Measurements from ENCODE around the gene KCNAB1.
A peak's percentile ranks its signal among the peaks of the same experiment; 100 is the strongest.

KCNAB1 gene

GRCh38 chr3:156472150-156472549 is 351.8 kb downstream of the KCNAB1 start:
- TF ChIP-seq LEF1 (IDR thresholded peaks at IDR 0.05; ENCODE audit: borderline replicate concordance) (no peak), ELF4 (IDR thresholded peaks at IDR 0.05) (no peak), HDGF (IDR thresholded peaks at IDR 0.05; ENCODE audit: borderline replicate concordance) (no peak), BHLHE40 (IDR thresholded peaks at IDR 0.05; ENCODE audit: borderline replicate concordance) (no peak), FOXM1 (IDR thresholded peaks at IDR 0.05; ENCODE audit: borderline replicate concordance) (no peak), SUZ12 (IDR thresholded peaks at IDR 0.05) (no peak), FOXA1 (IDR thresholded peaks at IDR 0.05) (no peak), FOXK2 (IDR thresholded peaks at IDR 0.05) (no peak)
- no peak for DNase-seq (ENCODE audit: extremely low spot score)
- POLR2A ChIA-PET = no interaction called here
- CTCF ChIA-PET = no interaction called here

DNA sequence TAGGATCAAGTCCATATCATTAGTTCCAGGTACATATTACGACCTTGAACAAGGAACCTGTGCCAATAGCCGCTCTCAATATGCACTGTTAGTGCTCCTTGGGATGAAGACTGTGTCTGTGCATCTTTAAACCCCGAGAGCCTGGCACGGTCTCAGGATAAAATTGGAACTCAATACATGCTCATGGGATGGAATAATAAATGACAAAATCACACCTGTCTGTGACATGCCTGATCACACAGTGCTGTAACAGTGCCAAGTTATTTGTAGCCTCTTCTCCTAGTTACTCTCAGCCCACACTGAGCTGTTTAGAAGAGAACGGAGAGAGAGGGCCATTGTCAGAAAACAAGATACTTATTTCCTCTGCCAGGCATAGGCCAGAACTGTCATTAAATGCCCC is 352.3 kb downstream of the KCNAB1 start:
- ChIA-PET POLR2A (no interaction called here), CTCF (no interaction called here)
- DNase-seq (ENCODE audit: extremely low spot score) = no peak
- TF ChIP-seq ZNF384 (IDR thresholded peaks at IDR 0.05) (no peak), CTBP1 (IDR thresholded peaks at IDR 0.05; ENCODE audit: borderline replicate concordance) (no peak), BHLHE40 (IDR thresholded peaks at IDR 0.05; ENCODE audit: borderline replicate concordance) (no peak), HDGF (IDR thresholded peaks at IDR 0.05; ENCODE audit: borderline replicate concordance) (no peak)
- TF ChIP-seq, protein P1, sequence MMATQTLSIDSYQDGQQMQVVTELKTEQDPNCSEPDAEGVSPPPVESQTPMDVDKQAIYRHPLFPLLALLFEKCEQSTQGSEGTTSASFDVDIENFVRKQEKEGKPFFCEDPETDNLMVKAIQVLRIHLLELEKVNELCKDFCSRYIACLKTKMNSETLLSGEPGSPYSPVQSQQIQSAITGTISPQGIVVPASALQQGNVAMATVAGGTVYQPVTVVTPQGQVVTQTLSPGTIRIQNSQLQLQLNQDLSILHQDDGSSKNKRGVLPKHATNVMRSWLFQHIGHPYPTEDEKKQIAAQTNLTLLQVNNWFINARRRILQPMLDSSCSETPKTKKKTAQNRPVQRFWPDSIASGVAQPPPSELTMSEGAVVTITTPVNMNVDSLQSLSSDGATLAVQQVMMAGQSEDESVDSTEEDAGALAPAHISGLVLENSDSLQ (IDR thresholded peaks at IDR 0.05) = no peak

GRCh38 chr3:156473341-156473740 is 353.0 kb downstream of the KCNAB1 start:
- CTCF ChIA-PET = interaction anchor here (1.4 kb wide), 1 partner anchor 24 kb away, joined by 4 read pairs; no protein-coding TSS in a partner anchor
- POLR2A ChIA-PET = no interaction called here
- TF ChIP-seq SUZ12 (IDR thresholded peaks at IDR 0.05) (no peak), ZNF384 (IDR thresholded peaks at IDR 0.05) (no peak), HDGF (IDR thresholded peaks at IDR 0.05; ENCODE audit: borderline replicate concordance) (no peak), BHLHE40 (IDR thresholded peaks at IDR 0.05; ENCODE audit: borderline replicate concordance) (no peak), L3MBTL2 (conservative IDR thresholded peaks at IDR 0.05) (no peak), NFRKB (IDR thresholded peaks at IDR 0.05) (no peak), TARDBP (IDR thresholded peaks at IDR 0.05) (no peak), CTBP1 (IDR thresholded peaks at IDR 0.05; ENCODE audit: borderline replicate concordance) (no peak), FOXM1 (IDR thresholded peaks at IDR 0.05; ENCODE audit: borderline replicate concordance) (no peak), ELF4 (IDR thresholded peaks at IDR 0.05) (no peak), SP1 (IDR thresholded peaks at IDR 0.05) (no peak), FOXA1 (IDR thresholded peaks at IDR 0.05) (no peak), LEF1 (IDR thresholded peaks at IDR 0.05; ENCODE audit: borderline replicate concordance) (no peak), FOXK2 (IDR thresholded peaks at IDR 0.05) (no peak), ARNT (IDR thresholded peaks at IDR 0.05) (no peak)
- TF ChIP-seq, protein P1 (IDR thresholded peaks at IDR 0.05) = no peak
- no peak for DNase-seq (ENCODE audit: extremely low spot score)

DNA sequence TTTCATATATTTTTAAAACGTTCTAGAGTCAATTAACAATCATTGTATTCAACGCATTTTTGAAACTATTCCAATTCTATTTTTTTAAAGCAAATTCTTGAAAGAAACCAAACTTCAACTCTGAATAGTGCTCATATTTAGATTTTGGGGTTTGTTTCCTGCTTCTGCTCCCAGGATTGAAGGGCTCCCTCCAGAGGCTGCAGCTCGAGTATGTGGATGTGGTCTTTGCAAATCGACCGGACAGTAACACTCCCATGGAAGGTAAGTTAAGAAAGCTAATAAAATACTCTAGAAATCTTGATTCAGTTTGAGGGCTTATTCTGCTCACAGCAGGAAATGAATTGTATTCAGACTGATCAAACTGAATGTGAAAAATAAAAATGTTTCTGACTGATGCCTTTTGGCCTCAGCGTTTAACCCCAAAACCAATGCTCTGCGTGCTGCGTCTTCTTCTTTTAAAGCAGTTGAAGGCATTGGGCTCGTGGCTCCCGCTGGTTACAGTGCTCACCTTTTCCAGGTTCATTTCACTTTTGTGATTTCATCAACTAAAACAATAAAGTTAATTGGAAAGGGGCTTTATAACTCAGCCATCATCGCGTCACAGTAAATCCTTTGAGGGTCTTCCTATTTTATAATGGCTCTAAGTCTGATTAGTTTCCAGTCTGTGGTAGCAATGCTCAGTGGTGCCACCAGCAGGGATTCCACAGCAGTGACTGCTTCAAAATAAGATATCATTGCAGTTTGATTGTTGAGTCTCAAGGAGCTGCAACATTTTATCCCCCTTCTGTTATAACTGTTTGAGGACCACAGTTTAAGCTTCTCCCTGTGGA is 354.4 kb downstream of the KCNAB1 start:
- TF ChIP-seq ZNF384 (IDR thresholded peaks at IDR 0.05) = no peak
- TF ChIP-seq CTBP1 (IDR thresholded peaks at IDR 0.05; ENCODE audit: borderline replicate concordance) = no peak
- TF ChIP-seq FOXM1 (IDR thresholded peaks at IDR 0.05; ENCODE audit: borderline replicate concordance) = no peak
- TF ChIP-seq ARNT (IDR thresholded peaks at IDR 0.05) = no peak
- TF ChIP-seq NFRKB (IDR thresholded peaks at IDR 0.05) = no peak
- TF ChIP-seq, protein P1 (IDR thresholded peaks at IDR 0.05) = no peak
- TF ChIP-seq FOXA1 (IDR thresholded peaks at IDR 0.05) = no peak
- no peak for TF ChIP-seq HDGF (IDR thresholded peaks at IDR 0.05; ENCODE audit: borderline replicate concordance)
- no peak for TF ChIP-seq L3MBTL2 (conservative IDR thresholded peaks at IDR 0.05)
- ChIA-PET POLR2A (no interaction called here), CTCF (interaction anchor here (0.6 to 1.4 kb wide), 6 partner anchors 15 to 1129 kb away, joined by 3 to 4 read pairs (median 4); no protein-coding TSS in a partner anchor)
- DNase-seq (ENCODE audit: extremely low spot score) = peak; percentile 51

DNA sequence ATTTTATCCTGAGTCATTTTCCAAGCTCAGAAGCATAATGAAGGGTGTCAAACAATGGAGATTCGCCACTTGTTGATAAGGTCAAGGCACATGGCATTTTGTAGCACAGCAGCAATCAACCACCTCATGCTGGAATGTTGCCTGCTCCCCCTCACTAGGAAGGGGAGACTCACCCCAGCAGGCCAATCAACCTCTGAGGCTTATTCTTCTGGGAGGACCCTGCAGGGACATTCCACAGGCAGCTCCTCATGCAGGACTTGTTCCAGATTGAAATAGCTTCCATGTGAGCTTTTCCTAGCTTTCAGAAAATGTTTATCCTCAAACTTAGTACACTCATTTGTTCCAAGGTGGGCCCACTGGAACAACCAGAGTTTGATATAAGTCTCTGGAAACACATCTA is 356.9 kb downstream of the KCNAB1 start:
- CTCF ChIA-PET = no interaction called here
- TF ChIP-seq ELF4 (IDR thresholded peaks at IDR 0.05) (no peak), SUZ12 (IDR thresholded peaks at IDR 0.05) (no peak), BHLHE40 (IDR thresholded peaks at IDR 0.05; ENCODE audit: borderline replicate concordance) (no peak), FOXK2 (IDR thresholded peaks at IDR 0.05) (no peak), SP1 (IDR thresholded peaks at IDR 0.05) (no peak), TARDBP (IDR thresholded peaks at IDR 0.05) (no peak), FOXA1 (IDR thresholded peaks at IDR 0.05) (no peak), FOXM1 (IDR thresholded peaks at IDR 0.05; ENCODE audit: borderline replicate concordance) (no peak), ARNT (IDR thresholded peaks at IDR 0.05) (no peak), HDGF (IDR thresholded peaks at IDR 0.05; ENCODE audit: borderline replicate concordance) (no peak), NFRKB (IDR thresholded peaks at IDR 0.05) (no peak), ZNF384 (IDR thresholded peaks at IDR 0.05) (no peak)
- TF ChIP-seq, protein P1 (IDR thresholded peaks at IDR 0.05) = no peak
- DNase-seq (ENCODE audit: extremely low spot score) = no peak
- POLR2A ChIA-PET = no interaction called here

Data from HEK293T (cell line).